GM19463 (cell line): ENCODE data around the gene SYPL1.

Experiments
- ATAC-seq: cut with Tn5 transposase; IDR thresholded peaks from one replicate; pipeline ENCODE4 v1.9.1; 2021; ENCODE audit warnings: mild to moderate bottlenecking, moderate library complexity; ENCODE audit not compliant: unreplicated experiment

Gene SYPL1

GRCh38 chr7:106053109-106053508 is 59.0 kb downstream of the SYPL1 start:
- ATAC-seq: no peak

- ATAC-seq: no peak
These were observed 59.4 kb downstream of the SYPL1 start for GRCh38 chr7:106052681-106053080.

- ATAC-seq: no peak
These were observed 61.4 kb downstream of the SYPL1 start for GRCh38 chr7:106050746-106051117.

GRCh38 chr7:106050002-106050745 is 61.9 kb downstream of the SYPL1 start:
- ATAC-seq: no peak

GRCh38 chr7:106049139-106049752 is 62.9 kb downstream of the SYPL1 start:
- ATAC-seq: no peak

GRCh38 chr7:106048706-106049020 is 63.4 kb downstream of the SYPL1 start:
- ATAC-seq: no peak

GRCh38 chr7:106047818-106048705 is 64.0 kb downstream of the SYPL1 start:
- no peak for ATAC-seq

GRCh38 chr7:106047184-106047583 is 64.9 kb downstream of the SYPL1 start:
- ATAC-seq: no peak

- ATAC-seq: no peak
These were observed 66.5 kb downstream of the SYPL1 start for GRCh38 chr7:106045586-106045985.

- no peak for ATAC-seq
These were observed 67.0 kb downstream of the SYPL1 start for GRCh38 chr7:106045139-106045538.

- ATAC-seq: no peak
These were observed 69.9 kb downstream of the SYPL1 start for GRCh38 chr7:106042196-106042611.

- peak; percentile 65 for ATAC-seq
These were observed 70.9 kb downstream of the SYPL1 start for GRCh38 chr7:106041140-106041717.
